Superior temporal gyrus (tissue), 1 donor: ENCODE measurements around the gene RCN1.
"Not testable (repeated sequence)": the region's sequence is repeated elsewhere in the genome, so short reads cannot be mapped to it uniquely, and the experiment has no call there.

ENCODE experiments used
- DNase-seq: peaks from one replicate; pipeline ENCODE4 v3.0.0-alpha.2; 2016; ENCODE audit errors: extremely low spot score

RCN1 gene

DNA sequence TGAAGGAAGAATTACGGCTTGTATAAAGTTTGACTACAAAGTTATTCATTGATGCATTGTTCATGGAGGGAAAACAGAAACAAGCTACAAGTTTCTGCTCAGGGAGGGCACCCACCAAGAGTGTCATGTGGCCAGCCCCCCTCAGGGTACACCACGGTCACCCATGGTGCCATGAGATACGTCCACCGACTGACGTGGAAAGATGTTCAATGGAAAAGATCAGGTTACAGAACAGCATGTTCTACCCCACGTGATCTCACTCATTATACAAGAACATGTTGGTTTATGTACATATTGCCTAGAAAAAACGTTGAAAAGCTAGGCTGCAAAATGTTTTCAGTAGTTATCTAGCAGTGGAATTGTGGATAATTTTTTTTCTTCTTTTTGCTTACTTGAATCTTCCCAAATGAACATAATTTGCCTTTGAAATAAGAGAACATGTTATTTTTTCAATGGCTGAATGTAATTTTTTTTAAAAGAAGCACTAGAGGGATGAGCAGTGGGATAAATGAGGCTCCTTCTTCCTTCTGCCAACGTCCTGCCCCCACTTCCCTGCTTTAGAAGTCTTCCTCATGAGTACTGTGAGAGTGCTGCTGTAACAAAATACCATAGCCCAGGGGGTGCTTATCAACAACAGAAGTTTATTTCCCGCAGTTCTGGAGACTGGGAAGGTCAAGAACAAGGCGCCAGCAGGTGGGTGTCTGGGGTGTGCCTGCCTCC, 22.5 kb downstream of the RCN1 start:
- DNase-seq: no peak

DNA sequence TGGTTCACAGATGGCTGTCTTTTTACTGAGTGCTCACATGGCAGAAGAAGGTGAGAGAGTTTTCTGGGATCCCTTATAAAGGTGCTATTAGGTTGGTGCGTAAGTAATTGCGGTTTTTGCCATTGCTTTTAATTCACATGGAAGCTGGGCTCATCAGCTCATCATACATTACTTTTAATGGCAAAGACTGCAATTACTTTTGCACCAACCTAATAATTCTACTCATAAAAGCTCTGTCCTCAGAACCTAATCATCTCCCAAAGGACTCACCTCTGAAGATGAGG, 23.0 kb downstream of the RCN1 start:
- DNase-seq: no peak

GRCh38 chr11:32115446-32115845, 24.6 kb downstream of the RCN1 start:
- DNase-seq: no peak

DNA sequence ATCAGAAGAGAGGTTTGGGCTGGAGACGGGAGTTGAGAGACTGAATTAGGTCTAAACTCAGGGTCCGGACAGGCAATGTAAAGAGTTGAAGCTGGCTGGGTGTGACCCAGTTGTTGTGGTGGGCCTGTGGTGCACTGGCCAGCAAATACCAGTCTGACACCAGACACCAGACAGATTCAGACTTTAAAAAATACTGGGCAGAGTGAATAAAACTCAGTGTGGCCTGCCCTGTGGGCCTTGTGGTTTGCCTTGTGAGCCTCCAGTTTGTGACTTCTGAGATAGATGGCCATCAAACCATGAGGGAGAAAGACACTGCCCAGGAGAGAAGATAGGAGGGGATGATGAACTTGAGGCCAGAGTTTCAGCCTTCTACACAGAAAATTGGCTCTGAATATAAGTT, 25.8 kb downstream of the RCN1 start:
- no peak for DNase-seq

DNA sequence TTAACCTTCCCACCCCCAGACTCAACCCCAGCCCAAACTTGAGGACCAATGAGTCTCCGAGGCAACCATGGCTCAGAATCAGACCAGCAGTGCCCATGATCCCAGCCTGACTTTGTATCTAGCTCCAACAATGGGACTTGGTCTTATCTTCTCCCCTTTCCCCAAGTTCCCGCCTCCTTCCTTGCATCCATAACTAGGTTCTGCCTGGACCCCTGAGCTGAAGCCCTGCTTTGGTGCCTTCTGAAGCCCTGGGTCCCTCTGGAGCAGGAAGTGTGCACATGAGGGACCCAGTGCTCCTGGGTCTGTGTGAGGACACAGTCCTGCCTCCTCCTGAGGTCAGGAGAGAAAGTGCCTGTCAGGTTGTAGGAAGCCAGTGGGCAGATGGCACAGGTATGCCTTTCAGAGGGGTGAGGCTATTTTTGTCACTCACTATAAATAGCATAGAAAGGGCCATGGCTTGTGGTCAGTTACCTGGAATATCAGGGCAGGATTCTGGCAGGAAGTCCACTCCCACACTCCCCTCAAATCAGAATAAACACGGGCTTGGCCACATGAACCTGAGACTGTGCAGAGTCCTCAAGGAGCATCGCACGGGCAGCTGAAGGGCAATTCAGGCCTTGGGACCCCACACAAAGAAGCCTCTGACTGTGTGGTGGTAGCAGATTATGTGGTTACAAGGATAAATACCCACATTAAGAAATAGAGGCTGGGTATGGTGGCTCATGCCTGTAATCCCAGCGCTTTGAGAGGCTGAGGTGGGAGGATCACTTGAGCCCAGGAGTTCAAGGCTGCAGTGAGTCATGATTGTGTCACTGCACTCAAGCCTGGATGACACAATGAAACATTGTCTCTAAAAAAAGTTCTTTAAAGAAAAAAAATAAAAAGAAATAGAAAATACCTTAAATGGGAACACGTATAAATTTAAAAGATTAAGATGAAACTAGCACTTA, 27.4 kb downstream of the RCN1 start:
- no peak for DNase-seq

DNA sequence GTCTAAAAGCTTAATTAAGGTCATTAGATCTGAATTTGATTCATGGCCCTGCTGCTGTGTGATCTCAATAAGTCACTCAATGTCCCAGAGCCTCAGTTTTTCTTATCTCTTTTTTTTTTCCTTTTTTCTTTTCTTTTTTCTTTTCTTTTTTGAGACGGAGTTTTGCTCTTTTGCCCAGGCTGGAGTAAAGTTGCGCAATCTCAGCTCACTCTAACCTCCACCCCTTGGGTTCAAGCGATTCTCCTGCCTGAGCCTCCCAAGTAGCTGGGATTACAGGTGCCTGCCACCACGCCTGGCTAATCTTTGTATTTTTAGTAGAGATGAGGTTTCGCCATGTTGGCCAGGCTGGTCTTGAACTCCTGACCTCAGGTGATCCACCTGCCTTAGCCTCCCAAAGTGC, 28.3 kb downstream of the RCN1 start:
- not testable (repeated sequence) for DNase-seq

- DNase-seq: no peak
Observed at GRCh38 chr11:32121012-32121411, 30.1 kb downstream of the RCN1 start.

- no peak for DNase-seq
Observed at GRCh38 chr11:32122200-32122599, 31.3 kb downstream of the RCN1 start.

DNA sequence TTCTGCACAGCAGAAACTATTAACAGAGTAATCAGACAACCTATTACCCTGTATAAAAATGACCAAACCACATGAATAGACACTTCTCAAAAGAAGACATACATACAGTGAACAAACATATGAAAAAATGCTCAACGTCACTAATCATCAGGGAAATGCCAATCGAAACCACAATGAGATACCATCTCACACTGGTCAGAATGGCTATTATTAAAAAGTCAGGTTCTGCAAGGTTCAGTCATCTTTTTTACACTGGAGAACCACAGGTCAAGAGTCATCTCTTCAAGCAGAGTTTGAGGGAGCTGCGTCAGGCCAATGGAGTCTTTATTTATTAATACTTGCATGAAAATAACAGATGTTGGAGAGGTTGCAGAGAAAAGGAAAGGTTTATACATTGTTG, 40.4 kb downstream of the RCN1 start:
- no peak for DNase-seq

- DNase-seq: no peak
Observed at GRCh38 chr11:32136657-32137056, 45.8 kb downstream of the RCN1 start.

- no peak for DNase-seq
Observed at GRCh38 chr11:32137263-32137662, 46.4 kb downstream of the RCN1 start.

DNA sequence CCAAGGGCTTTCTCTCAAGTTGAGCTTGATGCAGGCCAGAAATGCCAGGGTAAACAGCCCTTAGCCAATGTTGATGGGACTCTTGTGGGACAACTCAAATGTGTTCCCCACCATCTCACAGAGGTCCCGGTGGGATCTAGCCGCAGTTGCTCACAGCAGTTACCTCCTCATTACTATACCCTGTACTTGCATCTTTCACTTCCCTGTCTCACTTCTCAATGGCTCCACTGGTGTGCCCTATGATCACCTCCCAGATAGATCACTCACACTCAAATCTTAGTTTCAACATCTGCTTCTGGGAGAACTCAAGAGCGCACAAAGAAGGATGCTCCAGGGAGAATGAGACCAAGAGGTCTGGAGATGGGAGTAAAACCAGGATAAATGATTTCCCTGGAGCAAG, 47.0 kb downstream of the RCN1 start:
- DNase-seq: no peak

DNA sequence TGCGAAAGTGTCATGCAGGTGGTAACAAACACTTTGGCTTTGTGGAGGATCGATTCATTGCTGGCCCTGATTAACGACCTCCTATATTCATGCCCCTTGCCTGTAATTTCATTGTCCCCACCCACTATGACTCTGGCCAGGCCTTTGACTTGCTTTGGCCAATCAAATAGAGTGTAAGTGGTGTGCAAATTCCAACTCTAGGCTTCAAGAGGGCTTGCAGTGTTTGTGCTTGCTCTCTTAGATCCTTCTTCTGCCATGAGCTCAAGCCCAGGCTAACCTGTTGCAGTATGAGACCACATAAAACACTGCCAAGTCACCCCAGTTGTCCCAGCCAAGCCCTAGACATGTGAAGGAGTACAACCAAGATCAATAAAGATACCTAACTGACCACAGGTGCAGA, 48.0 kb downstream of the RCN1 start:
- DNase-seq: no peak

GRCh38 chr11:32139896-32140520, 49.1 kb downstream of the RCN1 start:
- DNase-seq: no peak

- no peak for DNase-seq
Observed at GRCh38 chr11:32141745-32142546, 51.1 kb downstream of the RCN1 start.

DNA sequence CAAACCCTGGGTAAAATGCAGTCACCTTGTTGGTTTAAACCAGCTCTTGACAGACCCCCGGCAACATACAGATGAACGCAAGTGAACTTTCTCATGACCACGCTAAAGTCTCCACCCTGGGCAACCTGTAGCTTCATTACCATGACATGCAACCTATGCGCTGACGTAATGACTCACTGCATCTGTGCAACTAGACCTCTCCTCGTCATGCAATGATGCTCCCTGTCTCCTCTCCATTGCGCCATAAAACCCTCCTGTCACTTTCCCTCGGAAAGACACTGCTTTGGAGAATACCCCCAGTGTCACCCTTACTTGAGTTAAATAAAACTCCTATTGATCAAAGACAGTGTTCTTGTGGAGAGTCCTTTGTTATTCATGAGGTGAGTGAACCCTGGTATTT, 52.5 kb downstream of the RCN1 start:
- no peak for DNase-seq

DNA sequence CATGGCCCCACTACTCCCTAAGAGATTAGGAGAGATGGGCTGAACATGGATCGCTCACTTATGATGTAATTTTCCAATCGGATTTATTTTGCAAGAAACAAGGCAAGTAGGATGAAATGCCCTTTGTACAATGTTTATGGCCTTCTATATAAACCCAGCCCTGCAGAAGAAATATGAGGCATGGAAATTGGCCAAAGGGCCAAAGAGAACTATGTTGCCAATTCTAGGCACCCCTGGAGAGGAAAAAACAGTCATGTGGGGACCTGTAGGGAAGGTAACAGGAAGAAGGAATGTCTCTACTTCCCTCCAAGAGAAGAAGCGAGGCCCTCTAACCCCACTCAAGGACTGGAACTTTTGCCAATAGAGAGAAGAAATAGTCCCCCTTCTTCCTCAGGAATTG, 54.4 kb downstream of the RCN1 start:
- DNase-seq: no peak

- no peak for DNase-seq
Observed at GRCh38 chr11:32148895-32149294, 58.0 kb downstream of the RCN1 start.

GRCh38 chr11:32149748-32150147, 58.9 kb downstream of the RCN1 start:
- DNase-seq: no peak

DNA sequence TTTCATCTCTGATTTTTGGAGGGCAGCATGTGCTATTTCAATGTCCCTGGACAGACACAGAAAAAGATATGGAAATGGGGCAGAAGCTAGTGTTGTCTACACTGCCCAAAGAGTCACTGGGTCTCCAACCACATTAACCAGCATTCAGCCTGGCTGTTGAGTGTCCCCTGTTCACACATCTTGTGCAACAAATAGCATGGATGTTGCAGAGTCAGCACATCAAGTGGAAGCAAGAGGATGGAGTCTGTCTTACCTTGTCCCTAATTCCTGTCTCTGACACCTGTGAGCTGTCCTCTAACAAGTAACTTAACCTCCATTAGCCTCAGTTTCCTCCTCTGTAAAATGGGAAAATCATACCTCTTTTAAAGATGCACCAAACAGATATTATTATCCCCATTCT, 60.2 kb downstream of the RCN1 start:
- no peak for DNase-seq

- DNase-seq: no peak
Observed at GRCh38 chr11:32152216-32152615, 61.3 kb downstream of the RCN1 start.

GRCh38 chr11:32152821-32153220, 61.9 kb downstream of the RCN1 start:
- no peak for DNase-seq
